Tongue (tissue), 2 donors: Measurements from ENCODE around the gene CEND1. TPM values are rescaled to one million over a fixed set of nuclear protein-coding genes. Genes with fewer than 3 reads are reported as not detected.
A peak's percentile ranks its signal among the peaks of the same experiment; 100 is the strongest.

Experiments used
- DNase-seq: peaks from one replicate; pipeline ENCODE4 v3.0.0-alpha.2; 2015
- total RNA-seq: library from RNA; depleted of rRNA; stranded (reverse); fragments of >200 nt; gene quantifications from one replicate; pipeline ENCODE4 v1.2.3, GENCODE V29; 2014

CEND1 gene
- total RNA-seq, 1 donor from 2014 or later = not detected

GRCh38 chr11:827146-827896, 37.4 kb upstream of the CEND1 start:
- DNase-seq = no peak

GRCh38 chr11:826836-827145, 36.9 kb upstream of the CEND1 start:
- DNase-seq = no peak

- no peak for DNase-seq
These were observed 36.3 kb upstream of the CEND1 start for GRCh38 chr11:826227-826621.

- DNase-seq = no peak
These were observed 35.7 kb upstream of the CEND1 start for GRCh38 chr11:825366-826226.

- no peak for DNase-seq
These were observed 35.1 kb upstream of the CEND1 start for GRCh38 chr11:824942-825341.

- peak; percentile 85 for DNase-seq
These were observed 34.5 kb upstream of the CEND1 start for GRCh38 chr11:824292-824880.

- no peak for DNase-seq
These were observed 33.8 kb upstream of the CEND1 start for GRCh38 chr11:823441-824291.

- DNase-seq = no peak
These were observed 31.9 kb upstream of the CEND1 start for GRCh38 chr11:821512-822371.

- no peak for DNase-seq
These were observed 31.0 kb upstream of the CEND1 start for GRCh38 chr11:820655-821511.

- DNase-seq = peak; percentile 80
These were observed 30.2 kb upstream of the CEND1 start for GRCh38 chr11:819943-820649.

GRCh38 chr11:819129-819931, 29.4 kb upstream of the CEND1 start:
- DNase-seq = peak; percentile 95

- no peak for DNase-seq
These were observed 28.7 kb upstream of the CEND1 start, which contains the start of gene PNPLA2 for GRCh38 chr11:818396-819128. TSS of gene PNPLA2 (plus strand) at chr11:818914. CDS start at chr11:819719, 805 bp downstream.

- no peak for DNase-seq
These were observed 26.5 kb upstream of the CEND1 start for GRCh38 chr11:816433-816779.

- no peak for DNase-seq
These were observed 26.0 kb upstream of the CEND1 start for GRCh38 chr11:815675-816432.

GRCh38 chr11:813456-814096, 23.7 kb upstream of the CEND1 start:
- DNase-seq = no peak

GRCh38 chr11:813072-813455, 23.2 kb upstream of the CEND1 start:
- no peak for DNase-seq

GRCh38 chr11:812390-812789, 22.5 kb upstream of the CEND1 start:
- DNase-seq = no peak
